NCI-H2171 (cell line): Measurements from ENCODE around the gene RNF220.

Source experiments
- DNase-seq: peaks from one replicate; lab custom pipeline; 2025; lab: John Stamatoyannopoulos, UW

Gene RNF220

GRCh38 chr1:44436401-44437106, 31.5 kb downstream of the RNF220 start:
- DNase-seq, result no peak

GRCh38 chr1:44437107-44437716, 32.2 kb downstream of the RNF220 start:
- no peak for DNase-seq

- DNase-seq, result no peak
These were observed 37.7 kb downstream of the RNF220 start for GRCh38 chr1:44442791-44443190.

GRCh38 chr1:44447051-44447810, 42.2 kb downstream of the RNF220 start:
- no peak for DNase-seq

- no peak for DNase-seq
These were observed 48.8 kb downstream of the RNF220 start for GRCh38 chr1:44453798-44454349.

- DNase-seq, result no peak
These were observed 49.6 kb downstream of the RNF220 start for GRCh38 chr1:44454704-44455103.

GRCh38 chr1:44460107-44460882, 55.2 kb downstream of the RNF220 start:
- DNase-seq, result no peak

- no peak for DNase-seq
These were observed 59.3 kb downstream of the RNF220 start for GRCh38 chr1:44464361-44464760.

GRCh38 chr1:44467566-44467965, 62.5 kb downstream of the RNF220 start:
- DNase-seq, result no peak

- no peak for DNase-seq
These were observed 66.9 kb downstream of the RNF220 start for GRCh38 chr1:44471911-44472453.

GRCh38 chr1:44472620-44473525, 67.8 kb downstream of the RNF220 start:
- DNase-seq, result no peak

GRCh38 chr1:44476891-44477290, 71.8 kb downstream of the RNF220 start:
- no peak for DNase-seq

- no peak for DNase-seq
These were observed 76.6 kb downstream of the RNF220 start for GRCh38 chr1:44481701-44482100.

GRCh38 chr1:44483089-44483874, 78.2 kb downstream of the RNF220 start:
- DNase-seq, result no peak

GRCh38 chr1:44484155-44484688, 79.2 kb downstream of the RNF220 start:
- no peak for DNase-seq

GRCh38 chr1:44485229-44485933, 80.3 kb downstream of the RNF220 start:
- no peak for DNase-seq

- no peak for DNase-seq
These were observed 80.9 kb downstream of the RNF220 start for GRCh38 chr1:44485934-44486460.

GRCh38 chr1:44489481-44489880, 84.4 kb downstream of the RNF220 start:
- no peak for DNase-seq
